Measurements from ENCODE around the gene FIGLA.

The FIGLA gene

GRCh38 chr2:70832386-70832785 is 41.9 kb upstream of the FIGLA start:
- DNase-seq (ENCODE audit: low read depth): no peak
- TF ChIP-seq CTCF (IDR thresholded peaks at IDR 0.05; ENCODE audit: insufficient read depth, low read depth, low read length, missing control alignments): no peak
- H3K4me3 ChIP-seq (ENCODE audit: low read length): no peak overlapping the region

- DNase-seq (ENCODE audit: low read depth): no peak
- no peak for TF ChIP-seq CTCF (IDR thresholded peaks at IDR 0.05; ENCODE audit: insufficient read depth, low read depth, low read length, missing control alignments)
- H3K4me3 ChIP-seq (ENCODE audit: low read length): no peak overlapping the region
Measured at GRCh38 chr2:70831861-70832260, 41.4 kb upstream of the FIGLA start.

GRCh38 chr2:70830366-70830765 is 39.9 kb upstream of the FIGLA start:
- TF ChIP-seq CTCF (IDR thresholded peaks at IDR 0.05; ENCODE audit: insufficient read depth, low read depth, low read length, missing control alignments): no peak
- no peak overlapping the region for H3K4me3 ChIP-seq (ENCODE audit: low read length)
- DNase-seq (ENCODE audit: low read depth): no peak

- no peak for DNase-seq (ENCODE audit: low read depth)
- TF ChIP-seq CTCF (IDR thresholded peaks at IDR 0.05; ENCODE audit: insufficient read depth, low read depth, low read length, missing control alignments): no peak
- H3K4me3 ChIP-seq (ENCODE audit: low read length): no peak overlapping the region
Measured at GRCh38 chr2:70829916-70830315, 39.5 kb upstream of the FIGLA start.

GRCh38 chr2:70828914-70829824 is 38.7 kb upstream of the FIGLA start:
- TF ChIP-seq CTCF (IDR thresholded peaks at IDR 0.05; ENCODE audit: insufficient read depth, low read depth, low read length, missing control alignments): no peak
- no peak for DNase-seq (ENCODE audit: low read depth)
- no peak overlapping the region for H3K4me3 ChIP-seq (ENCODE audit: low read length)

- TF ChIP-seq CTCF (IDR thresholded peaks at IDR 0.05; ENCODE audit: insufficient read depth, low read depth, low read length, missing control alignments): no peak
- H3K4me3 ChIP-seq (ENCODE audit: low read length): no peak overlapping the region
- DNase-seq (ENCODE audit: low read depth): no peak
Measured at GRCh38 chr2:70828115-70828514, 37.7 kb upstream of the FIGLA start.

- H3K4me3 ChIP-seq (ENCODE audit: low read length): no peak overlapping the region
- no peak for TF ChIP-seq CTCF (IDR thresholded peaks at IDR 0.05; ENCODE audit: insufficient read depth, low read depth, low read length, missing control alignments)
- no peak for DNase-seq (ENCODE audit: low read depth)
Measured at GRCh38 chr2:70827388-70827787, 36.9 kb upstream of the FIGLA start.

All from epithelial cell of esophagus (primary cell).